Measurements from ENCODE around the gene ZACN. TPM values are rescaled to one million over a fixed set of nuclear protein-coding genes. Genes with fewer than 3 reads are reported as not detected.

ZACN gene
- total and polyA plus RNA-seq, 2 donors from 2014 or later: 0.22 TPM; not detected in 1

DNA sequence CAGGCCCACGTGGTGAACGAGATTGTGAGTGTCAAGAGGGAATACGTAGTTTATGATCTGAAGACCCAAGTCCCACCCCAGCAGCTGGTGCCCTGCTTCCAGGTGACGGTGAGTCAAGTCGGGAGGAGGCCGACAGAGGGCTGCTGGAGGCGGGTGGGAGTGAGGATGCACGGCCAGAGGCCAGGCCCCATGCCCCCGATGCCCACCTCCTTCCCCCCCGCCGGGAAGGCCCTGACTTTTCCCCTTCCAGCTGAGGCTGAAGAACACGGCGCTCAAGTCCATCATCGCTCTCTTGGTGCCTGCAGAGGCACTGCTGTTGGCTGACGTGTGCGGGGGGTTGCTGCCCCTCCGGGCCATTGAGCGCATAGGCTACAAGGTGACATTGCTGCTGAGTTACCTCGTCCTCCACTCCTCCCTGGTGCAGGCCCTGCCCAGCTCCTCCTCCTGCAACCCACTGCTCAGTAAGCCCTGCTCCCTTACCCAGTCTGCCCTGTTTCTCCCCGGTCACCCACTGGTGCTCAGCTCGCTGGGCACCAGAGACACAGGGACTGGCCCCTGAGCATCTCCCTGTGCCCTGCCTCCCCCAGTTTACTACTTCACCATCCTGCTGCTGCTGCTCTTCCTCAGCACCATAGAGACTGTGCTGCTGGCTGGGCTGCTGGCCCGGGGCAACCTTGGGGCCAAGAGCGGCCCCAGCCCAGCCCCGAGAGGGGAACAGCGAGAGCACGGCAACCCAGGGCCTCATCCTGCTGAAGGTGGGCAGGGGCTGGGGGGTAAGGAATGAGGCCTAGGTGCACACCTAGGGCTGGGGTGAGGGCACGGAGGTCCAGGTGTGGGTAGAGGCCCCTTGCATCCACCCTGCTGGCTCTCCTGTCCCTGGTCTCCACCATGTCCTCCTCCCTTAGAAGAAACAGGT, 2.6 kb downstream of the ZACN start:
- TF ChIP-seq, protein P1, sequence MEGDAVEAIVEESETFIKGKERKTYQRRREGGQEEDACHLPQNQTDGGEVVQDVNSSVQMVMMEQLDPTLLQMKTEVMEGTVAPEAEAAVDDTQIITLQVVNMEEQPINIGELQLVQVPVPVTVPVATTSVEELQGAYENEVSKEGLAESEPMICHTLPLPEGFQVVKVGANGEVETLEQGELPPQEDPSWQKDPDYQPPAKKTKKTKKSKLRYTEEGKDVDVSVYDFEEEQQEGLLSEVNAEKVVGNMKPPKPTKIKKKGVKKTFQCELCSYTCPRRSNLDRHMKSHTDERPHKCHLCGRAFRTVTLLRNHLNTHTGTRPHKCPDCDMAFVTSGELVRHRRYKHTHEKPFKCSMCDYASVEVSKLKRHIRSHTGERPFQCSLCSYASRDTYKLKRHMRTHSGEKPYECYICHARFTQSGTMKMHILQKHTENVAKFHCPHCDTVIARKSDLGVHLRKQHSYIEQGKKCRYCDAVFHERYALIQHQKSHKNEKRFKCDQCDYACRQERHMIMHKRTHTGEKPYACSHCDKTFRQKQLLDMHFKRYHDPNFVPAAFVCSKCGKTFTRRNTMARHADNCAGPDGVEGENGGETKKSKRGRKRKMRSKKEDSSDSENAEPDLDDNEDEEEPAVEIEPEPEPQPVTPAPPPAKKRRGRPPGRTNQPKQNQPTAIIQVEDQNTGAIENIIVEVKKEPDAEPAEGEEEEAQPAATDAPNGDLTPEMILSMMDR (IDR thresholded peaks at IDR 0.05; ENCODE audit: borderline replicate concordance, extremely low read depth, insufficient read depth): no peak
- H3K9ac ChIP-seq (ENCODE audit: low read length in 3 of 3): no peak overlapping the region
- H3K4me1 ChIP-seq (ENCODE audit: control insufficient read depth in 2 of 3, insufficient read depth in 2 of 3, low read depth in 1 of 3, low read length in 3 of 3): peaks cover 0 to 9% (median 4%) of the 10 kb centered on the region in 3 donors
- no peak for FAIRE-seq
- H3K36me3 ChIP-seq (ENCODE audit: control insufficient read depth in 2 of 3, insufficient read depth in 3 of 3, low read length in 3 of 3): peaks cover 0 to 13% (median 13%) of the 10 kb centered on the region in 3 donors
- no peak overlapping the region for H3K27ac ChIP-seq (ENCODE audit: low read depth in 2 of 2, low read length in 2 of 2)
- H3K9me3 ChIP-seq (ENCODE audit: control insufficient read depth in 2 of 3, insufficient read depth in 1 of 3, low read length in 3 of 3): no peaks in the 10 kb centered on the region
- DNase-seq: peak in 4 of 5 donors; percentile 13 to 76 (median 38)
- intact Hi-C loops (cut with DNase I): no loop called here
- peaks cover 28% of the 10 kb centered on the region for H3K27me3 ChIP-seq (ENCODE audit: control insufficient read depth, insufficient read depth, low read length)
- H3K4me3 ChIP-seq (ENCODE audit: low read length in 3 of 3): no peak overlapping the region

DNA sequence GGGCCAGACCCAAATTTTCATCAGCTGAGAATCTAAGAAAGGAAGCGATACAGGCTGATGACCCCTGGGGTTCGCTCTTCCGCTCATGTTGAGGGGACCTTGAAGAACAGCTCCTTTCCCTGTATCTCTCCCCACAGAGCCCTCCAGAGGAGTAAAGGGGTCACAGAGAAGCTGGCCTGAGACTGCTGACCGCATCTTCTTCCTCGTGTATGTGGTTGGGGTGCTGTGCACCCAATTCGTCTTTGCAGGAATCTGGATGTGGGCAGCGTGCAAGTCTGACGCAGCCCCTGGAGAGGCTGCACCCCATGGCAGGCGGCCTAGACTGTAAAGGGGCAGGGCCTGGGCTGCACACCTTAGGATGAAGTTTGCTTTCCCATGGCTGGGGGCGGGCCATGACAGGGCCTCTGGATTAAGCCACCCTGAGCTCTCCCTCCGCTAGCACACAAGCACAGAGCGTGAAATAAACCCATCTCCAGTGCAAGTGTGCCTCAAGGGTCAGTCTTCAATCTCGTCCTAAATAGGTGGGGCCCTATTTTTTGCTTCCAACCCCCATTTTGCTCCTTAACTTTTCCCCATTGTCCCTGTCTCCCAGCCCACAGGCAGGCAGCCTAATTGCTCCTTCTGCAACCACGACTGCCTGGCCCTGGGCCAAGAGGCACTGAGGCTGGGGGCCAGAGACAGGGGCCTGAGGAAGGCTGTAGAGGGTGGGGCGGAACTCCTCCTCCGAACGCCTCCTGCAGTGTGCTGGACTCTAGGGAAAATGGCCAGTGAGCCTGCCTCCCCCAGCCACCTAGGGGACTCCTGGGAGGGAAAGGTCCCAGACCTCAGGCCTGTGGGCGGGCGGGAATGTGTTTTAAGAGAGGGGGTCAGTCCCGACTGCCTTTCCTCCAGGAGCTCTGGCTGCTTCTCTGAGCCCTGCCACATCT, 3.6 kb downstream of the ZACN start:
- TF ChIP-seq, protein P1 (IDR thresholded peaks at IDR 0.05; ENCODE audit: borderline replicate concordance, extremely low read depth, insufficient read depth): no peak
- peaks cover 0 to 20% (median 17%) of the 10 kb centered on the region in 3 donors for H3K36me3 ChIP-seq (ENCODE audit: control insufficient read depth in 2 of 3, insufficient read depth in 3 of 3, low read length in 3 of 3)
- no peak overlapping the region for H3K27ac ChIP-seq (ENCODE audit: low read depth in 2 of 2, low read length in 2 of 2)
- no peak overlapping the region for H3K9ac ChIP-seq (ENCODE audit: low read length in 3 of 3)
- no peaks in the 10 kb centered on the region for H3K9me3 ChIP-seq (ENCODE audit: control insufficient read depth in 2 of 3, insufficient read depth in 1 of 3, low read length in 3 of 3)
- peak in 4 of 5 donors; percentile 6 to 67 (median 39) for DNase-seq
- intact Hi-C loops (cut with DNase I): no loop called here
- H3K27me3 ChIP-seq (ENCODE audit: control insufficient read depth, insufficient read depth, low read length): peaks cover 20% of the 10 kb centered on the region
- no peak overlapping the region for H3K4me3 ChIP-seq (ENCODE audit: low read length in 3 of 3)
- peaks cover 0 to 4% (median 4%) of the 10 kb centered on the region in 3 donors for H3K4me1 ChIP-seq (ENCODE audit: control insufficient read depth in 2 of 3, insufficient read depth in 2 of 3, low read depth in 1 of 3, low read length in 3 of 3)
- no peak for FAIRE-seq

DNA sequence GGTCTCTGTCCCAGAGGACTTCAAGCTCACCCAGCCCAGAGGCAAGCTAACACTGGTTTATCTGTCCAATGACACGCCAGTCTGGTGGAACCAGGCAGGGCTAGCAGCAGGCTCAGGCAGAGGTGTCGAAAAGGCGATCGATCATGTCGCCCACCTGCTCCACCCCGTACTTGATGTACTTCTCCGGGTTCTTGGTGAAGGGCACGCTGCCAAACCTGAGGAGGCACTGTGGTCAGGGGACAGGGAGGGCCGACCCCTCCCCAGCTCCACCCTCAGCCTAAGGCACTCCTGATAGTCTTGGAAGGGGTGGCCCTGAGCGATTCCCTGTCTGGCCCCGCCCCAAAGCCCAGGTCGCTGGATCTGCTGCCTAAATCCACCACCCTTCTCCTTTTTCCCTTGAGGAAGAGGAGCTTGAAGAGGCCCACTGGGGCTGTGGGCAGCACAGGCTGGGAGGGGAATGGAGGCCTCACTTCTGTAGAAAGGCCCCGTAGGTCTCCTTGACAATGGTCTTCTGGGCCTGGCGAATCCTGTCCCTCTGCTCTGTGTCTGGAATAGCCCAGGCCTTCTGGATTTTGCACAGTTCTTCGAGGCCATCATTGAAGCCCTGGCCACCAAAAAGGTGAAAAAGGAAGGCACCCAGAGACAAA, 4.7 kb downstream of the ZACN start:
- H3K4me1 ChIP-seq (ENCODE audit: control insufficient read depth in 2 of 3, insufficient read depth in 2 of 3, low read depth in 1 of 3, low read length in 3 of 3): peaks cover 0 to 4% (median 4%) of the 10 kb centered on the region in 3 donors
- H3K9me3 ChIP-seq (ENCODE audit: control insufficient read depth in 2 of 3, insufficient read depth in 1 of 3, low read length in 3 of 3): no peaks in the 10 kb centered on the region
- peaks cover 3 to 28% (median 22%) of the 10 kb centered on the region in 3 donors for H3K36me3 ChIP-seq (ENCODE audit: control insufficient read depth in 2 of 3, insufficient read depth in 3 of 3, low read length in 3 of 3)
- TF ChIP-seq, protein P1 (IDR thresholded peaks at IDR 0.05; ENCODE audit: borderline replicate concordance, extremely low read depth, insufficient read depth): no peak
- DNase-seq (peak in 1 of 5 donors; percentile 59), FAIRE-seq (no peak)
- intact Hi-C loops (cut with DNase I): no loop called here
- H3K27me3 ChIP-seq (ENCODE audit: control insufficient read depth, insufficient read depth, low read length): peaks cover 11% of the 10 kb centered on the region
- H3K27ac ChIP-seq (ENCODE audit: low read depth in 2 of 2, low read length in 2 of 2): no peak overlapping the region
- no peak overlapping the region for H3K9ac ChIP-seq (ENCODE audit: low read length in 3 of 3)
- no peak overlapping the region for H3K4me3 ChIP-seq (ENCODE audit: low read length in 3 of 3)

Data from kidney (tissue), 14 donors.